Measurements from ENCODE around the gene LRRTM4. TPM values are rescaled to one million over a fixed set of nuclear protein-coding genes. Genes with fewer than 3 reads are reported as not detected.

LRRTM4 gene
- total and polyA plus RNA-seq, 2 experiments from 2014 or later = 4.5 to 15.4 TPM

- H3K36me3 Mint-ChIP-seq (ENCODE audit: low read depth) = no peaks in the 10 kb centered on the region
- H3K4me3 Mint-ChIP-seq = no peak overlapping the region
- Histone ChIP-seq H2AFZ (no peak overlapping the region), H3F3A (replicated peaks; ENCODE audit: low read depth) (no peaks in the 10 kb centered on the region), H3K4me3 (no peak overlapping the region), H3K27ac (ENCODE audit: low read depth) (no peak overlapping the region), H3K27me3 (ENCODE audit: insufficient read depth) (no peaks in the 10 kb centered on the region), H3K36me3 (ENCODE audit: insufficient read depth) (no peaks in the 10 kb centered on the region), H3K79me2 (replicated peaks; ENCODE audit: insufficient read depth) (no peaks in the 10 kb centered on the region), H4K20me1 (replicated peaks; ENCODE audit: insufficient read depth) (no peaks in the 10 kb centered on the region), H3K4me1 (ENCODE audit: insufficient read depth) (no peaks in the 10 kb centered on the region), H3K4me2 (no peak overlapping the region), H3K9me2 (ENCODE audit: insufficient read depth) (no peaks in the 10 kb centered on the region)
- TF ChIP-seq ZNF331 (CRISPR knock-in tag; IDR thresholded peaks at IDR 0.05; ENCODE audit: low read depth) = no peak
- no peak for ATAC-seq
- H3K27me3 Mint-ChIP-seq (ENCODE audit: insufficient read depth, low read depth, poor library complexity) = no peaks in the 10 kb centered on the region
- no peaks in the 10 kb centered on the region; the same call in 2 of the 3 replicates for H3K9me3 Mint-ChIP-seq
- DNase-seq (ENCODE audit: low spot score) = no peak
- no peak overlapping the region for H3K27ac Mint-ChIP-seq
- no peaks in the 10 kb centered on the region for H3K4me1 Mint-ChIP-seq
Observed at GRCh38 chr2:77372636-77373035, 149.5 kb downstream of the LRRTM4 start.

GRCh38 chr2:77370511-77370910 is 151.7 kb downstream of the LRRTM4 start:
- no peaks in the 10 kb centered on the region for H3K4me1 Mint-ChIP-seq
- no peaks in the 10 kb centered on the region for H3K27me3 ChIP-seq (ENCODE audit: insufficient read depth)
- H4K20me1 ChIP-seq (replicated peaks; ENCODE audit: insufficient read depth) = no peaks in the 10 kb centered on the region
- H3K27ac Mint-ChIP-seq = no peak overlapping the region
- H3K79me2 ChIP-seq (replicated peaks; ENCODE audit: insufficient read depth) = no peaks in the 10 kb centered on the region
- no peaks in the 10 kb centered on the region for H3K27me3 Mint-ChIP-seq (ENCODE audit: insufficient read depth, low read depth, poor library complexity)
- no peak overlapping the region for H2AFZ ChIP-seq
- no peak for TF ChIP-seq STAT1 (IDR thresholded peaks at IDR 0.05; ENCODE audit: unreplicated experiment)
- no peak for TF ChIP-seq ZNF331 (CRISPR knock-in tag; IDR thresholded peaks at IDR 0.05; ENCODE audit: low read depth)
- no peak for TF ChIP-seq JUNB (IDR thresholded peaks at IDR 0.05; ENCODE audit: unreplicated experiment)
- TF ChIP-seq POLR2AphosphoS5 (IDR thresholded peaks at IDR 0.05; ENCODE audit: low read depth) = no peak
- TF ChIP-seq CTCF (conservative IDR thresholded peaks at IDR 0.05; ENCODE audit: low read depth in 2 of 2) = no peak
- no peak for TF ChIP-seq ETS1 (IDR thresholded peaks at IDR 0.05)
- no peak for TF ChIP-seq EZH2 (IDR thresholded peaks at IDR 0.05; ENCODE audit: low read depth, unreplicated experiment)
- H3K4me2 ChIP-seq = no peak overlapping the region
- H3K9me2 ChIP-seq (ENCODE audit: insufficient read depth) = no peaks in the 10 kb centered on the region
- no peak overlapping the region for H3K4me3 Mint-ChIP-seq
- no peaks in the 10 kb centered on the region; the same call in 2 of the 3 replicates for H3K9me3 Mint-ChIP-seq
- H3F3A ChIP-seq (replicated peaks; ENCODE audit: low read depth) = no peaks in the 10 kb centered on the region
- H3K4me3 ChIP-seq = no peak overlapping the region
- no peak overlapping the region for H3K27ac ChIP-seq (ENCODE audit: low read depth)
- no peak for DNase-seq (ENCODE audit: low spot score)
- ATAC-seq = no peak
- H3K36me3 Mint-ChIP-seq (ENCODE audit: low read depth) = no peaks in the 10 kb centered on the region
- H3K36me3 ChIP-seq (ENCODE audit: insufficient read depth) = no peaks in the 10 kb centered on the region
- H3K4me1 ChIP-seq (ENCODE audit: insufficient read depth) = no peaks in the 10 kb centered on the region

GRCh38 chr2:77363277-77363676 is 158.9 kb downstream of the LRRTM4 start:
- H3K9me2 ChIP-seq (ENCODE audit: insufficient read depth) = no peaks in the 10 kb centered on the region
- Mint-ChIP-seq H3K9me3 (no peaks in the 10 kb centered on the region), H3K27ac (no peak overlapping the region), H3K36me3 (ENCODE audit: low read depth) (no peaks in the 10 kb centered on the region), H3K27me3 (ENCODE audit: insufficient read depth, low read depth, poor library complexity) (no peaks in the 10 kb centered on the region), H3K4me1 (peaks cover 8% of the 10 kb centered on the region), H3K4me3 (no peak overlapping the region)
- H3K4me2 ChIP-seq = no peak overlapping the region
- H3K4me1 ChIP-seq (ENCODE audit: insufficient read depth) = peaks cover 12% of the 10 kb centered on the region
- no peaks in the 10 kb centered on the region for H3F3A ChIP-seq (replicated peaks; ENCODE audit: low read depth)
- H3K27ac ChIP-seq (ENCODE audit: low read depth) = no peak overlapping the region
- no peaks in the 10 kb centered on the region for H4K20me1 ChIP-seq (replicated peaks; ENCODE audit: insufficient read depth)
- no peaks in the 10 kb centered on the region for H3K36me3 ChIP-seq (ENCODE audit: insufficient read depth)
- no peaks in the 10 kb centered on the region for H3K27me3 ChIP-seq (ENCODE audit: insufficient read depth)
- no peak overlapping the region for H2AFZ ChIP-seq
- ATAC-seq (no peak), DNase-seq (ENCODE audit: low spot score) (no peak)
- no peak overlapping the region for H3K4me3 ChIP-seq
- H3K79me2 ChIP-seq (replicated peaks; ENCODE audit: insufficient read depth) = no peaks in the 10 kb centered on the region
- no peak for TF ChIP-seq ZNF462 (CRISPR knock-in tag; IDR thresholded peaks at IDR 0.05)
- TF ChIP-seq ZNF114 (CRISPR knock-in tag; IDR thresholded peaks at IDR 0.05) = no peak
